Stimulated activated CD4-positive, alpha-beta T cell treated with anti-CD3 and anti-CD28 coated beads, TNF-alpha, amount 100 ng/mL, for 4 hours (primary cell): ENCODE data around the gene ZNF141.
"Not testable (repeated sequence)": the region's sequence is repeated elsewhere in the genome, so short reads cannot be mapped to it uniquely, and the experiment has no call there.

Experiments used
- DNase-seq, 3 experiments: peaks; one replicate each; pipeline ENCODE4 v3.0.0-alpha.2; 2020; ENCODE audit warnings: low read depth in 3 of 3

The ZNF141 gene

DNA sequence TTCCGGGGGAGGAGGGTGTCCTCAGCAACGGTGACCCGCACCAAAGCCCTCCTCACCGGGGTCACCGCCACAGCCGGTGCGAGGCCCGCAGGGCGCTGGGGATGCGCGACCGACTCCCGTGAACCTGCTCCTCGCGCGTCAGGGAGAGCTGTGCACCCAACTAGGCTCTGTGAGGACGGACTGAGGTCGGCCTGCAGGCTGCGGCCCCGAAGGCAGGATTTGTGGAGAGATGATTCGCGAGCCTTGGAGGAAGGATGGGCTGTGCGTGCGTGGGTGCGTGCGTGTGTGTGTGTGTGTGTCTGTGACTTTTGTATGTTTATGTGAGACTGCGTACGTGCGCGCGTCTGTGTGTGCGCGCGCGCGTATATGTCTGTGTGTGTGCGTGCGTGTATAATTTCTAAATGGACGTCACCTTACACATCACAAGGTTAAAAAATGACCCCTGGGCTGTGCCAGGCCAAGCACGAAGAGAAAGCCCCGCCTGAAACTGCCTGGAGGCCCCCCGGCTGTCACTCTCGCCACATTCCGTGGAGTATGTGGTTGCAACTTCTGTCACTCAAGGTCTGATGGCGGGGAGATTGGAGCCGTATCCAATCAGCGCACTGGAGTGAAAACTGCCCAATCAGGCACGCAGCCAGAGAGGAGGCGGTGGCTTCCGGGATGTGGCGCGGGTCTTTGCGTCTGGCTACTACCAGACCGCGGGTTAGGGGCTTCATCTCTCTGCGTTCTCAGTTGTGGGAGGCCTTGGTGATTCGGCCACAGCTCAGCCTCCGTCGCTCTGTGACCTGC lies at the start of gene ZNF141:
ZNF141 (plus strand) TSS at position 672 of the 789 bp plus-strand sequence. CDS start 170 bp downstream, outside the sequence.
- peak; percentile 60 to 81 (median 74) for DNase-seq

DNA sequence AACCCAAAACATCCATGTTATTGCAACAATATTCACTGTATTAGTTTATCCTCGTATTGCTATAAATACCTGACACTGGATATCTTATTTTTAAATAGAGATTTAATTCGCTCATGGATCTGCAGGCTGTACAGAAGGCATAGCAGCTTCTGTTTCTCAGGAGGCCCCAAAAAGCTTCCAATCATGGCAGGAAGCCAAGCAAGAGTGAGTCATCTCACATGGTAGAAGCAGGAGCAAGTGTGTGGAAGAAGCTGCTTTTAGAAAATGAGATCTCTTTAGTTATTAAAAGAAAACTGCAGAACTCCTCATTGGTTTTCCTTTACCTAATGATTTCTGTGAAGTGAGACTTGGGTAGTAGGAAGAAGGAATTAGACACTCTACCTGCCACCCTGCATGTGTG lies 48.7 kb upstream of the ZNF141 start:
- DNase-seq = no peak

DNA sequence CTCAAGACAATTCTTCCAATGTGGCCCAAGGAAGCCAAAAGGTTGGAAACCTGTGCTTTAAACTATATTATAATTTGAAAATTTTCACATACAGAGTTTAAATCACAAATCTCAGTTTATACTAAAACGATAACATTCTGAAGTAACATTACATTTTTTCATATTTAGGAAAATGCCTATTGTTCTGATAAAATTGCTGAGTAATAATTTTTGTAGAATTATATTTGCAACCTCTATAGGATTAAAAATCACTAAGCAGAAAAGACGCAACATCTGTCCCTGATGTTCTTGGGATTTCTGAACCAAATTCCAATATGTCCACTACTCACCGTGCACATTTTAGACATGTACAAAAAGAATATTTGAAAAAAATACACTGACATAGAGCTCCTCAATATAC lies 42.9 kb upstream of the ZNF141 start:
- DNase-seq = no peak

DNA sequence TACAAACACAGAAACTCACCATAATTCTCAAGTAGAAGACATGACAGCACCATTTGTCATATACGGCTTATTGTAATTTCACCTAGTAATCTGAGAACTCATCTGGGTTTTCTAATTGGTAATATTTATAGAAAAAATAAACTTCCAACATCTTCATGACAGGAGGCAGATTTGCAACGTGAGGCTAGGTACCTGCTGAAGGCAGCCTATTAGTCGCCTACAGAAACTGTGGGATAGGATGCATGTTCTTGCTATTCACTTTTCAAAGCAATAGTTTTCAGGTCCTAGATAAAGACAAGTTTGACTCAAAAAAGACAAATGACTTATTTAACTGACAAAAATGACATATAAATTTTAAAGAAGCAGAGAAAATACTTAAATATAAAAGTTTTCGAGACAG lies 35.2 kb upstream of the ZNF141 start:
- DNase-seq = no peak

DNA sequence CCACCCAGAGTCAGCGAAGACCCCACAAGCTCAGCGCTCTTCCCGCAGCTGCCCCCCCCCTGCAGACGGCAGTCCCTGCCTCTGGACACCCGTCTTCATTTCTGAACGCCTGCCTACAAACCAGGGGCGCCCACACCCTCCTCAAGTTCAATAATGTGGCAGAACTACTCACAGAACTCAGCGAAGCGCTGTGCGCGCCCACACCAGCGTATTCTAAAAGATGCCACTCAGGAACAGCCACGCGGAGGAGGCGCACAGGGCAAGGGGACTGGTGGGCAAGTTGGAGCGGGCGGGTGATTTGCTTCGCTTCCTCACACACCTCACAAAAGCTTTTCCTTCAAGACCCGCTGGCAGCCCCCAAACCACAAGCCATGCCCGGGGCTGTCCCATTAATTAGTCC lies 33.1 kb upstream of the ZNF141 start:
- not testable (repeated sequence) for DNase-seq

DNA sequence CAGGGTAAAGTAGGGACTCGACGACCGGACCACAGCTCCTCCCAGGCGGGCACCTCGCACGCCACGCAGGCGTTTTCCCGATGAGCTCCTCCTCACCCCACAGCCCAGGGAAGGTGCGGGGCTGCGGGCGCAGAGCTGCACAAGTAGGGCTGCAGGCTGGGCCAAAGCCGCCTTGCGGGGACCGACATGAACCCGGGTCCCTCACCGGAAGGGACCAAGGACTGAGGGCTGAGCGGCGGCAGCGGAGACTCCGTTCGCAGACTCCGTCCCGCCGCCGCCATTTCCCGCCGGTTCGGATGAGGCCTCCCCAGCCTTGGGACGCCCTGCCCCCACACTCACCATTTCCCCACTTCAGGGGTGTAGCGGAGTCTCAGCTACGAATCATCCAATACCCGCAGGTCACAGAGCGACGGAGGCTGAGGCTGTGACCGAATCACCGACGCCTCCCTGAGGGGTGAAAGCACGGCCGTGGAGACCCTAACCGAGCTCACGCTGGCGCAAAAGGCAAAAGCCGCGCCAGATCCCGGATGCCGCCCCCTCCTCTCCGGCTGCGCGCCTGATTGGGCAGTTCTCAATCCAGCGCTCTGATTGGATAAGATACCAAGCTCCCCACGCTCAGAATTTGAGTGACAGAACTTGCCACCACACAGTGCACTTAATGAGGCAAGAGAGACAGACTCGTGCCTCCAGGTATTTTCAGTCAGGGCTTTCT lies 32.5 kb upstream of the ZNF141 start, which contains the start of gene ZNF732:
ZNF732 (minus strand) TSS at position 506 of the 712 bp plus-strand sequence; CDS start at position 342, 164 bp downstream.
- DNase-seq = no peak

DNA sequence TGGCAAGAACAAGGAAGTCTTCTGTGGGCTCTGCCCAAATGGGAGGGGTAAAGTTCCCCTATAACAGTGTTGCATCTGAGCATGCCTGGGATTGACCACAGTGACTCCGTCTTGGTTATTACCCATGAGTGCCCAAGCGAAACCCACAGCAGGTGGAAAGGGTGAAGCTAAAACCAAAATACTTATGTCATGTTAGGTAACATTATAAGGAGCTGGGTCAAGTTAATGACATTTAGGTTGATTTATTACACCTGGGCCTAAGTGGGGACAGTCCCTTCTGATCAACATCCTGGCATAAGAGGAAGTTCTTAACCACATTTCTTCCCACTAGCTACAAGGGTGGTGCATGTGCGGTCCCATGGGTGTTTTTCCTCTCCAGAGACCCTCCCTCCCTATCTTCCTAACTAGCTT lies 31.1 kb upstream of the ZNF141 start:
- DNase-seq = no peak

DNA sequence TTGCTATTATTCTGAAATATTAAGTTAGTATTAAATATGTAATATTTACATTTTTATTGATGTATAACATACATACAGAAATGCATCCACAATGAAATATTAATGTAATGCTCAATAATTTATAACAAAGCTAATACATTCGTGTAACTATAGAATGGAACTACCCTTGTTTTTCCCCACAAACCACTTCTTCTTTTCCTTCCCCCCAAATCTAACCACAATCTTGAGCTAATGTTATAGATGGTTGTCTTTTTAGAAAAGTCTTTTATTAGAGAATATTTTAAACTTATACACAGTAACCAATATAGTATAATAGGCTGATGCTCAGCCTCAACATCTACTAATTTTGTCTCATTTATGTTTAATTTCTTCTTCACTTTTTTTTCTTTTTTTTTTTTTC lies 27.8 kb upstream of the ZNF141 start:
- no peak for DNase-seq

DNA sequence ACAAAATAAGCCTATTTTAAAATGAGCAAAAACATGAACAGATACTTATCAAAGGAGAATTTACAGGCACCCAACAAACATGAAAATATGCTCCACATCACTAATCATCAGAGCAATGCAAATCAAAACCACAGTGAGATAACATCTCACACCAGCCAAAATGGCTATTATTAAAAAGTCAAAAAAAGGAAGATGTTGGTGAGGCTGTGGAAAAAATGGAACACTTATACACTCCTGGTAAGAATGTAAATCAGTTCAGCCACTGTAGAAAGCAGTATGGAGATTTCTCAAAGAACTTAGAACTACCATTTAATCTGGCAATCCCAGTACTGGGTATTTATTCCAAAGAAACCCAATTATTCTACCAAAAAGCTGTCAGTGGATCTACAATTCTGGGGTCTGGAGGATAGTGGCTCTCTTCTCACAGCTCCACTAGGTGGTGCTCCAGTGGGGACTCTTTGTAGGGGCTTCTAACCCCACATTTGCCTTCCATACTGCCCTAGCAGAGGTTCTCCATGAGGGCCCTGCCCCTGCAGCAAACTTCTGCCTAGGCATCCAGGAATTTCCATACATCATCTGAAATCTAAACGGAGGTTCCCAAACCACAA lies 23.2 kb upstream of the ZNF141 start:
- no peak for DNase-seq

DNA sequence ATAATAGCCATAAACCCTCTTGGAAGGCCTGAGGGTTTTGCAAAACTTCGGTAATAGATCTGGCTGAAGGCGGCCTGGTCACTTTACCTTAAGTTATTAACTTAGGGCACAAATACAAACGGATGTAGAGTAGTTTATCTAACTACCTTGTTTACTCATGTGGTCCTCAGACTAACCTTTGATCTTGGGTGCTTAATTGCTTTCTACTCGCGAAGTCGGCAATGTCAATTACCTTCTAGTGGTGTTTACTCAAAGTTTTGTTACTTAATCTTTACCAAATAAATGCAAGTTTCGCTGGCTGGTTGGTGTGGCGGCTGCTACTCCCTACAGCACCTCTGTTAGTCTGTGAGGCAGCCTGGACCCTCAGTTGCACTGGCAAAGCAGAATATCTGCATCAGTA lies 8.9 kb upstream of the ZNF141 start:
- DNase-seq = no peak

DNA sequence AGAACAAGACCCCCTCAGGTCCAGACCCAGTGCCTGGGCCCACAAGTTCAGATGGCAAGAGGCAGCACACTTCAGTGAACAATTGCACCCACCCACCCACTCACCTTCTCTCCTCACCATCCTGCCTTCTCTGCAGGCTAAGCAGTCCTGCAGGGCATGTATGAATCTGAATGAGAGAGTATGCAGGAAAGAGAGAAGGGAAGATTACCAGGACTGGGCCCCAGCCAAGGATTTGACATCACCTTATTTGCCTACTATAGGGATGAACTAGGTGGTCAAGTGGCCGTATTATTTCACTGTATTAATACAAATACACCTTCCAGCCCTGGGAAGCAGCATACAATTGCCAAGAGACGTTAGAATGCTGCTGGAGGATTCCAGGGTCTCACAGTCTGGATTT lies 2.1 kb upstream of the ZNF141 start:
- no peak for DNase-seq

DNA sequence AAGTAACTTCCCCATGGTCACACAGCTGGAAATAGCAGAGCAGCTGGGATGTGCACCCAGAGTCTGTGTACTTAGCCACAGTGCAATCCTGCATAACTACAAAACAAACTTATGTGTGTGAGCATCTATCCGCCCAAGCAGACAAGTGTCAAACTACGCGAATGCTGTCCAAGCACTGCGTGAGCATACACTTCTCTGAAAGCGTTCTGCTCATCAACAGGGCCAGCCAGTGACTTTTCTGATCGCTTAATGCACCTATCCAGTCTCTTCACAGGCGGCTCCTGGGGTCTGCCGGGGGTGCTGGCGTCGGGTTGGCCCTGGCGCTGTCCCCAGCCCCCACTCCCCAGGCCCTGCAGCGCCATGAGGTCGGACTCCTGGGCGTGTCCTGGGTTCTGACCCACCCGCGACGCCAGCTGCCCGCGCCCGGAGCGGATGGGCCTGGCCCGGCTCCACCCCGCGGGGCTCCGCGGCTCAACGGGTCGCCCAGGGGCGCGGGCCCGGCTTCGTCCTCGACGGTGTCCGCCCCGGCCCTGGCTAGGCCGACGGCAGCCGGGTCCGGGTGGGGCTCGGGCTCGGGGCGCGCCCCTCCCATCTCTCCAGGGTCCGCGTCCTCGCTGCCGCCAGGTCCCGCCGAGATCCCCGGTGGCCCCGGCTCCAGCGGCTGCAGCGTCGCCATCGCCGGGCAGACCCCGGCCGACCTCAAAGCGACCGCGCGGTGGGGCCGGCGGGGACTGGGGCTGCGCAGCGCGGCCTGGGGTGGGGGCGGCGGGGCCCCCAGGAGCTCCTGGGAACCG lies 1.3 kb upstream of the ZNF141 start:
- no peak for DNase-seq

DNA sequence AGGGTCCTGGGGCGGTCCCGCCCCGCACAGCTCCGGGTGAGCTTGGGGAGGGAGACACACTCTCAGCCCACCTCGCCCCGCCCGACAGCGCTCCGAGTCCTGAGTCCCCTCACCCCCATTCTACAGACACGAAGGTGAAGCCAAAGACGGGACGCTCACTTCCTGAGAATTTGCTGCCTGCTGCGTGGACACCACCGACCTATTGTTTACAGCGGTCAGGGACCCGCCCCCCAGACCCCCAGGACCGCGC lies 796 bp upstream of the ZNF141 start:
- no peak for DNase-seq

DNA sequence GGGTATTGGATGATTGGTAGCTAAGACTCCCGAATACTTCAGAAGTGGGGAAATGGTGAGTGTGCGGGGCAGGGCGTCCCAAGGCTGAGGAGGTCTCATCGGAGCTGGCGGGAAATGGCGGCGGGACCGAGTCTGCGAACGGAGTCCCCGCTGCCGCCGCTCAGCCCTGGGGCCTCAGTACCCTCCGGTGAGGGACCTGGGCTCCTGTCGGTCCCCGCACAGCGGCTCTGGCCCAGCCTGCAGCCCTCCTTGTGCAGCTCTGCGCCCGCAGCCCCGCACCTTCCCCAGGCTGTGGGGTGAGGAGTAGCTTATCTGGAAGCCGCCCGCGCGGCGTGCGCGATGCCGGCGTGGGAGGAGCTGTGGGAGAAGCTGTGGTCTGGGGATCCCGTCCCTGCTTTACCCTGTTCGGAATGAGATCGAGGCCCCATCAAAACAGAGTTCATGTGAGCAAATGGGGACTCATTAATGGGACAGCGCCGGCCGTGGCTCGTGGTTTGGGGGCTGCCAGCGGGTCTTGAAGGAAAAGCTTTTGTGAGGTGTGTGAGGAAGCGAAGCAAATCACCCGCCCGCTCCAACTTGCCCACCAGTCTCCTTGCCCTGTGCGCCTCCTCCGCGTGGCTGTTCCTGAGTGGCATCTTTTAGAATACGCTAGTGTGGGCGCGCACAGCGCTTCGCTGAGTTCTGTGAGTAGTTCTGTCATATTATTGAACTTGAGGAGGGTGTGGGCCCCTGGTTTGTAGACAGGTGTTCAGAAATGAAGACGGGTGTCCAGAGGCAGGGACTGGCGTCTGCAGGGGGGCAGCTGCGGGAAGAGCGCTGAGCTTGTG lies 531 bp downstream of the ZNF141 start:
- DNase-seq = peak; percentile 25 to 52 (median 41)

DNA sequence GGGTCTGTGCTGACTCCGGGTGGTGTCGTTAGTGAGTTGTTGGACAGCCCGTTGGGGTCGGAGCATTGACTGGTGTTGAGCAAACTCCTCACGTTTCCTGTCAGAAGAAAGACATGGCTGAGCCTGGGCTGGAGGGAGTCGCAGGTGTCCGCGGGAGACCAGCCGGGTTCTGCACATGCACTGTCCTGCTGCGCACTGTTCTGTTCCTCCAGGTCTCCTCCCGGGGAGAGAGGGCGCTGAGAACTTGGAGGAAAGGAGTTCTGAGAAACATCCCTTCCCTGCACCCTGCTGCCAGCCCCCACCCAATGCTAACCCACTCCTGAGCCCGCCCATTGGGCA lies 1.1 kb downstream of the ZNF141 start:
- DNase-seq = no peak

DNA sequence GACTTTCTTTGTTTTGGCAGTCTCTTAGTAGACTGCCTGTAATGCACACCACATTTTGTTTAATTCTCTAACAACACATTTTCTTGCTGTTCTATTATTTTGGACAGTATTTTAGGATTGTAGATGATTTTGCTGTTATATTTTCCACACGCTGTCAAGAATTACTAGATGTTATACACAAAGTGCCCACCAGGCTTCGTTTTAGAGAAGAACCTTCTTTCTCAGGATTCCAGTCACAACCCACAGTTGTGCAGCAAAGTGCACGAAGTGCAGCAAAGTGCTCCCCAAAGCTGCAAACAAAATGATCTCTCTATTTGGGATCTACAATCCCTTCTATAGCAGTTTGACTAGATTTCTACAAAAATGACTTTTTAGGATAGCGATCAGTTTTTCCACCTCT lies 2.4 kb downstream of the ZNF141 start:
- no peak for DNase-seq

DNA sequence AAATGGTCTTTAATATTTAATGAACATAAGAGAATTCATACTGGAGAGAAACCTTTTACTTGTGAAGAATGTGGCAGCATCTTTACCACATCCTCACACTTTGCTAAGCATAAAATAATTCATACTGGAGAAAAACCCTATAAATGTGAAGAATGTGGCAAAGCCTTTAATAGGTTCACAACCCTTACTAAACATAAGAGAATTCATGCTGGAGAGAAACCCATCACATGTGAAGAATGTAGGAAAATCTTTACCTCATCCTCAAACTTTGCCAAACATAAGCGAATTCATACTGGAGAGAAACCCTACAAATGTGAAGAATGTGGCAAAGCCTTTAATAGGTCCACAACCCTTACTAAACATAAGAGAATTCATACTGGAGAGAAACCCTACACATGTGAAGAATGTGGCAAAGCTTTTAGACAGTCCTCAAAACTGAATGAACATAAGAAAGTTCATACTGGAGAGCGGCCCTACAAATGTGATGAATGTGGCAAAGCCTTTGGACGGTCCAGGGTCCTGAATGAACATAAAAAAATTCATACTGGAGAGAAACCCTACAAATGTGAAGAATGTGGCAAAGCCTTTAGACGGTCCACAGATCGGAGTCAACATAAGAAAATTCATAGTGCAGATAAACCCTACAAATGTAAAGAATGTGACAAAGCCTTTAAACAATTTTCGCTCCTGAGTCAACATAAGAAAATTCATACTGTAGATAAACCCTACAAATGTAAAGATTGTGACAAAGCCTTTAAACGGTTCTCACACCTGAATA lies 35.6 kb downstream of the ZNF141 start:
- DNase-seq = no peak

DNA sequence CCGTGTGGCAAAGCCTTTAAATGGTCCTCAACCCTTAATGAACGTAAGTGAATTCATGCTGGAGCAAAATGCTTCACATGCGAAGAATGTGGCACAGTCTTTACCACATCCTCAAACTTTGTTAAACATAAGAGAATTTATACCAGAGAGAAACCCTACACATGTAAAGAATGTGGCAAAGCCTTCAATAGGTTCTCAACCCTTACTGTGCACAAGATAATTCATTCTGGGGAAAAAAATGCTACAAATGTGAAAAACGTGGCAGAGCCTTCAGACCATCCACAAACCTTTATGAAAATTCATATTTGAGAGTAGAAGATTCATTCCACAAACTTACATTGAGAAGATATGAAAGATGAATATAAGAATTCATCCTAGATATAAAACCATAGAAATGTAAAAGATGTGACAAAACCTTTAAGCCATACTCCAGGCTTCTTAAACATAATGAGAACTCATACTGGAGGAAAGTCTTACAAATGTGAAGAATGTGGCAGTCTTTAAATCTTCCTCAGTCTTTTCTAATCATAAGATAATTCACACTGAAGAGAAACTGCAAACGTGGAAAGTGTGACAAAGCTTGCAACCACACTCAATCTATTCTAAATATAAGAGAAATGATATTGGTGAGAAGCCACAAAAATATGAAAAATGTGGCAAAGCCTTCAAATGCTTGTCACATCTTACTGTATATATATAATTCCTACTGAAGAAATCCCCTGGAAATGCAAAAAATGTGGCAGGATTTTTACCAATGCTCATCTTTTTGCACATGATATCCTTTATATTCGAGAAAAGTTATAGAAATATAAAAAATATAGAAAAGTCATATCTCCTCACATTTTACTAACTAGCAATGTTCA lies 36.9 kb downstream of the ZNF141 start:
- no peak for DNase-seq

DNA sequence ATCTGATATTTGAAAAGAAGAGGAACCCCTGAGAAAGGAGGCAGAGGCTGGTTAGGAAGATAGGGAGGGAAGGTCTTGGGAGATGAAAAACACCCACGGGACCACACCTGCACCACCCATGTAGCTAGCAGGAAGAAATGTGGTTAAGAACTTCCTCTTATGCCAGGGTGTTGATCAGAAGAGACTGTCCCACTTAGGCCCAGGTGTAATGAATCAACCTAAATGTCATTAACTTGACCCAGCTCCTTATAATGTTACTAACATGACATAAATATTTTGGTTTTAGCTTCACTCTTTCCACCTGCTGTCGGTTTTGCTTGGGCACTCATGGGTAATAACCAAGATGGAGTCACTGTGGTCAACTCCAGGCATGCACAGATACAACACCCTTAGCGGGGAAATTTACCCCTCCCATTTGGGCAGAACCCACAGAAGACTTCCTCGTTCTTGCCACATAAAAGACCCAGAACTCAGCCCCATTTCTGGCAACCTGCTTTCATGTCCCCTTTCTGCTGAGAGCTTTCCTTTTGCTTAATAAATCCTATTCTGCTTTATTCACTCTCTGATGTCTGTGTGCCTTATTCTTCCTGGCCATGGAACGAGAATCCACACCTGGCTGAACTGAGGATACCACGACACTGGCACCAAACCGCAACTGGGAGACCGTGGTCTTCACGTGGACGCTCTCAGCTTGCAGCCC lies 46.8 kb downstream of the ZNF141 start:
- DNase-seq = no peak
